Measurements from ENCODE around the gene NUDT14. TPM values are rescaled to one million over a fixed set of nuclear protein-coding genes. Genes with fewer than 3 reads are reported as not detected.

Gene NUDT14
- total RNA-seq, 1 donor from 2014 or later, result 68.4 TPM

DNA sequence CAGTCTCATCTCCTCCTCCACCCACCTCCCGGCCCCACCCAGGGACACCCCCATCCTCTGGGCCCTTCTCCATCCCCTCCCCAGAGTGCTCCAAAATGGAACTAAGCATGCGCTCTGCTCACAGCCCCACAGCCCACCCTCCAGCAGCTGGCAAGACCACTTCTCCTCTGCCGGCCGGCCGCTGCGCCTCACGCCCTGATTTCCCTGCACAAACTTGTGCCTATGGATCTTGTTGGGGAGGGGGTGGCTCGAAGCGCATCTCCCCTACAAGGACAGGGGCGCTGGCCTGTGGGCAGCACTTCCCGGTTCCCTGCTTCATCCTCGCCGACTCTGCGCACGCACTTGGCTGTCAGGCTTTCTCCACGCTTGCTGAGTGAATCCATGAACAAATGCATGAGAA lies 19.5 kb upstream of the NUDT14 start:
- H3K27ac Mint-ChIP-seq, result no peak overlapping the region
- no peaks in the 10 kb centered on the region for H3K9me3 Mint-ChIP-seq
- TF ChIP-seq CTCF (IDR thresholded peaks at IDR 0.05; ENCODE audit: unreplicated experiment), result no peak

DNA sequence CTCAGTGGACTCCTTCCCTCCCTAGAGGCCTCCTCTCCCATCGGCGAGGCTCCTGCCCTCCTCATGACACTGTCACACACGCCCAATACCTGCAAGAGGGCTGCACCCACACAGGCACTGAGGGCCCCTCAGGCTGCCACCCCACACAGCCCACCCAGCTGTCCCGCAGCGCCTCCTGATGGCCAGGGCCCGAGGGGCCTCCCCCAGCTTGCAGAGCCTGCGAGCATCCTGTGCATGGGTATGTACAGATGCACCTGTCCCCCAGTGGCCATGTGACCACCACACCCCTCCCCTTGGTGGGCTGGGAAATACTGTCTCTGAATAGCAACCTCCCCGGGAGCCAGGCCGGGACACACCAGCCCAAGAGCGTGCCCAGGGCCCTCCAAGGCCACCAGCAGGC lies 19.0 kb upstream of the NUDT14 start:
- peaks cover 18% of the 10 kb centered on the region for H3K27me3 Mint-ChIP-seq (ENCODE audit: low read depth)
- no peak for TF ChIP-seq CTCF (IDR thresholded peaks at IDR 0.05; ENCODE audit: unreplicated experiment)
- no peak overlapping the region for H3K27ac Mint-ChIP-seq
- H3K36me3 Mint-ChIP-seq, result no peaks in the 10 kb centered on the region
- no peaks in the 10 kb centered on the region for H3K9me3 Mint-ChIP-seq
- no peak overlapping the region for H3K4me3 Mint-ChIP-seq
- DNase-seq (ENCODE audit: low spot score in 2 of 2, unreplicated experiment in 2 of 2), result no peak
- peaks cover 4% of the 10 kb centered on the region for H3K4me1 Mint-ChIP-seq

More for the DNA sequence above, 19.5 kb upstream of the NUDT14 start:
- Mint-ChIP-seq H3K4me3 (no peak overlapping the region), H3K4me1 (peaks cover 3% of the 10 kb centered on the region), H3K27me3 (ENCODE audit: low read depth) (peaks cover 17% of the 10 kb centered on the region), H3K36me3 (no peaks in the 10 kb centered on the region)
- no peak for DNase-seq (ENCODE audit: low spot score in 2 of 2, unreplicated experiment in 2 of 2)

- H3K27me3 Mint-ChIP-seq (ENCODE audit: low read depth), result peaks cover 26% of the 10 kb centered on the region
- no peak overlapping the region for H3K27ac Mint-ChIP-seq
- peaks cover 11% of the 10 kb centered on the region for H3K4me1 Mint-ChIP-seq
- no peak overlapping the region for H3K4me3 Mint-ChIP-seq
- no peak for TF ChIP-seq CTCF (IDR thresholded peaks at IDR 0.05; ENCODE audit: unreplicated experiment)
- no peaks in the 10 kb centered on the region for H3K9me3 Mint-ChIP-seq
- H3K36me3 Mint-ChIP-seq, result no peaks in the 10 kb centered on the region
- DNase-seq (ENCODE audit: low spot score in 2 of 2, unreplicated experiment in 2 of 2), result no peak
These were observed 18.0 kb upstream of the NUDT14 start for GRCh38 chr14:105199093-105199492.

DNA sequence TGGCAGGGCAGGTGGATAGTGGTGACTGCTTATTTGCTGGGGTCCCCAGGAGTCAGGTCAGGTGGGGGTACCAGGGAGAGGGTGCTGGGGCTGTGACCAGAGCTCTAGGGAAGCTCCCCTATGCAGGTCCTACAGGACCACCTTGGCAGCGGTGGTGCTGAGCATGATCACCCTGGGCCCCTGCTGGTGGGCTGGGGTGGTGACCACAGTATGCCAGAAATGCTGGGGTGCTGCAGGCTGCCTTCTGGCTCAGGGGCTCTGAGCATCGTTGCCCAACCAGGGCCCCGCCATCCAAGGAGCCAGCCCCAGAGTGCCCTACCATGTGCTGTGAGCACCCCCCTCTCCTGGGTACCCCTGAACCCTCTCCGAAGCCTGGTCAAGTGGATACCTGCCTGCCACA lies 17.5 kb upstream of the NUDT14 start:
- H3K9me3 Mint-ChIP-seq, result no peaks in the 10 kb centered on the region
- peaks cover 13% of the 10 kb centered on the region for H3K4me1 Mint-ChIP-seq
- H3K27ac Mint-ChIP-seq, result no peak overlapping the region
- H3K36me3 Mint-ChIP-seq, result no peaks in the 10 kb centered on the region
- peak; percentile 34 for TF ChIP-seq CTCF (IDR thresholded peaks at IDR 0.05; ENCODE audit: unreplicated experiment)
- peaks cover 29% of the 10 kb centered on the region for H3K27me3 Mint-ChIP-seq (ENCODE audit: low read depth)
- H3K4me3 Mint-ChIP-seq, result no peak overlapping the region
- DNase-seq (ENCODE audit: low spot score in 2 of 2, unreplicated experiment in 2 of 2), result no peak

DNA sequence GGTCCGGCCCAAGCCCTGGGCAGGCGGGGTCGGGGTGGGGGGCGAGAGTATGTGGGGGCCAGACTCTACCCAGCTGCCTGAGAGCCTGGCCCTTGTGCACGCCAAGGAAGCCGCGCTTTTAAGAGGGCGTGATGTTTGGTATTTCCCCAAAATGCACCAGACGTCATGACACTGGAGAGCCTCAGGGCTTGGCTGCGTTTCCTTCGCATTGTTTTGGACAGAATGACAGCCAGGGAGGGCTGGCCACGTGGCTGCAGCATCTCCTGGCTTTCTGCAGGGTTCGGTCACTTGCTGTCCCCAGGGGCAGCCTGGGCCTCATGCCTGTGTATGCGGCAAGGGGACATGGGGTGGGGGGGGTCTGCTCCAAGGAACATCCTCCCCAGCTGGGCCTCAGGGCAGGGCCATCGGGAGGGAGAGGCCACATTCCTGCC lies 16.1 kb upstream of the NUDT14 start:
- no peak for DNase-seq (ENCODE audit: low spot score in 2 of 2, unreplicated experiment in 2 of 2)
- H3K9me3 Mint-ChIP-seq, result no peaks in the 10 kb centered on the region
- peaks cover 13% of the 10 kb centered on the region for H3K4me1 Mint-ChIP-seq
- no peak overlapping the region for H3K27ac Mint-ChIP-seq
- H3K36me3 Mint-ChIP-seq, result no peaks in the 10 kb centered on the region
- TF ChIP-seq CTCF (IDR thresholded peaks at IDR 0.05; ENCODE audit: unreplicated experiment), result no peak
- peak overlapping the region; percentile 8 for H3K4me3 Mint-ChIP-seq
- peaks cover 29% of the 10 kb centered on the region for H3K27me3 Mint-ChIP-seq (ENCODE audit: low read depth)
